ENCODE measurements around the gene FUOM. TPM values are rescaled to one million over a fixed set of nuclear protein-coding genes. Genes with fewer than 3 reads are reported as not detected.

The FUOM gene
- total and polyA plus RNA-seq, 9 of the 15 experiments (the other 6 are each of a cell fraction or from before 2014, with no cell fraction given), result 1.8 to 96.1 (median 27.0) TPM

DNA sequence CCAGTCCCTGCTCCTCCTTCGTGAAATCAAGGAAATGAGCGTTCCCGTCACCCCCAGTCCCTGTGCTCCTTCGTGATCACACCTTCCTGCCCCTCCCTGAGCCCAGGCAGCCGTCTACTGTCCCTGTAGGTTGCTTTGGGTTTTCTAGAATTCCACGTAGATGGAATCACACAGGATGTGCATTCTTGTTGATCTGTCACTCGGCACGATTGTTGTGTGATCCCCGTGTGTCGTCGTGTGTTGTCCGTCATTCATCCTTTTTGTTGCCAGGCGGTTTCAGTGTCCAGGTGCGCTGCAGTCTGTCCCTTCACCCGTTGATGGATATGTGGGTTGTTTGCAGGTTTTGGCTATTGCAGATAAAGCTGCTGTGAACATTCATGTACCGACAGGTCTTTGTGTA lies 45.5 kb upstream of the FUOM start:
- ATAC-seq, result no peak
- POLR2A ChIA-PET, result no interaction called here
- BruUV-seq (replicated peaks), result no TSS peak
- no peaks in the 10 kb centered on the region for H3K9me1 ChIP-seq (ENCODE audit: control insufficient read depth, insufficient read depth, low read length)
- no peak overlapping the region for H3K4me3 ChIP-seq
- no peaks in the 10 kb centered on the region for H3K27me3 ChIP-seq (ENCODE audit: control insufficient read depth in 2 of 2, insufficient read depth in 2 of 2, low read length in 2 of 2)
- TF ChIP-seq FOXM1 (IDR thresholded peaks at IDR 0.05; ENCODE audit: low read depth) (no peak), FOXM1 (CRISPR knock-in tag; IDR thresholded peaks at IDR 0.05; ENCODE audit: low read depth) (no peak), FUS (optimal IDR thresholded peaks at IDR 0.05; ENCODE audit: low read depth, low read length) (no peak), CBFA2T2 (conservative IDR thresholded peaks at IDR 0.05) (no peak), ZNF280B (CRISPR knock-in tag; IDR thresholded peaks at IDR 0.05) (no peak), NR3C1 (CRISPR knock-in tag; IDR thresholded peaks at IDR 0.05) (no peak), USF1 (CRISPR knock-in tag; IDR thresholded peaks at IDR 0.05) (no peak)
- H3K9ac ChIP-seq (ENCODE audit: insufficient read depth in 1 of 2, low read depth in 2 of 2, low read length in 2 of 2), result no peak overlapping the region
- in situ Hi-C loops (cut with MboI), result no loop called here
- no peak for DNase-seq (ENCODE audit: extremely low read depth in 1 of 4, low spot score in 3 of 4)
- peaks cover 58% of the 10 kb centered on the region; the same call in 2 of the 3 replicates for H3K36me3 ChIP-seq (ENCODE audit: control insufficient read depth, insufficient read depth, low read length)
- H2AFZ ChIP-seq (ENCODE audit: low read depth, low read length), result no peak overlapping the region
- H3K4me1 ChIP-seq (replicated peaks in 1 of 2; ENCODE audit: control insufficient read depth in 2 of 2, insufficient read depth in 2 of 2, low read length in 2 of 2), result peaks cover 0 to 7% of the 10 kb centered on the region in 2 experiments; a peak in 2 of 5 replicates
- 75% methylated on average over 10 of the region's 16 CpGs for WGBS (ENCODE audit: insufficient coverage, low coverage, missing lambda C conversion rate)
- H4K20me1 ChIP-seq (replicated peaks; ENCODE audit: control insufficient read depth, insufficient read depth, low read length), result no peaks in the 10 kb centered on the region
- no peaks in the 10 kb centered on the region for H3K9me3 ChIP-seq (replicated peaks; ENCODE audit: control insufficient read depth, insufficient read depth, low read depth, low read length)
- H3K79me2 ChIP-seq (ENCODE audit: control insufficient read depth, insufficient read depth, low read length), result peaks cover 8% of the 10 kb centered on the region; the same call in 2 of the 3 replicates
- no peak for FAIRE-seq
- H3K27ac ChIP-seq (ENCODE audit: extremely low read depth, low read depth, low read length), result no peak overlapping the region
- intact Hi-C loops (cut with micrococcal nuclease), result no loop called here
- CTCF ChIA-PET (ENCODE audit: low intra/inter-chr PET ratio), result no interaction called here
- H3K4me2 ChIP-seq (ENCODE audit: insufficient read depth, low read length), result no peak overlapping the region

Data from K562 (cell line).